NCI-H748 treated with DMSO at 0.1 percent for 48 hours (cell line): Measurements from ENCODE around the gene CHCHD3.
"Not testable (repeated sequence)": the region's sequence is repeated elsewhere in the genome, so short reads cannot be mapped to it uniquely, and the experiment has no call there.

Experiments
- DNase-seq: peaks from one replicate; lab custom pipeline; 2025; lab: John Stamatoyannopoulos, UW

CHCHD3 gene

GRCh38 chr7:133003052-133003910 is 78.6 kb downstream of the CHCHD3 start:
- no peak for DNase-seq

DNA sequence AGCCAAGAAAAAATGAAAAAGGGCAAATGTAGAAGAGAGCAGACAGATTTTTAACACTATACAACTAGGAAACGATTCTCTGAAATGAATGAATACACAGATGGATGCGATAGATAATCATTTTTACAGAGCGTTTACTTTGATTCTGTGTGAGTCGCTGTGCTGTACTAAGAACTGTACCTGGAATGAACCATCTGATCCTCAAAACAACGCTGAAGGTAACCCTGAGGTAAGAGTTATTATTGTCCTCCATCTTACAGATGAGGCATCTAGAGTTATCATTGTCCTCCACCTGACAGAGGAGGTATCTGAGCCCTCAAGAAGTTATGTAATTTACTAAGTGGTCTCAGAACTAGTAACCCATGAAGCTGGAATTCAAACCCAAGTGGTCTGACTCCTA is 80.2 kb downstream of the CHCHD3 start:
- no peak for DNase-seq

- no peak for DNase-seq
Measured at GRCh38 chr7:132999845-133000244, 82.0 kb downstream of the CHCHD3 start.

DNA sequence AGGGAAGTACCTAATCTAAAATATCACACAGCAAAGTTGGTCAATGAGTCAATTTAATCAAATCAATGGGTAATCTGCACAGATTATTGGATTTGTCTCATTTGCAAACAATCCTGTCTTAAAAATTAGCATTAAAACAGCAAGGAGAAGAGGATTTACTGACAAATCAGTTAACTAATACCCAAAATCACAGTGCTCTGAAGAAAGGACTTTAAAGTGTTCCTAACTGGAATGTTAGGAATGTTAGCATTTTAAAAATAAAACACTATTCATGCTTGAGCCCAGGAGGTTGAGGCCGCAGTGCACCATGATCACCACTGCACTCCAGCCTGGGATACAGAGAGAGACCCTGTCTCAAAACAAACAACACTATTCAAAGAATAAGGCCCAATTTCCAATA is 83.1 kb downstream of the CHCHD3 start:
- DNase-seq: no peak

DNA sequence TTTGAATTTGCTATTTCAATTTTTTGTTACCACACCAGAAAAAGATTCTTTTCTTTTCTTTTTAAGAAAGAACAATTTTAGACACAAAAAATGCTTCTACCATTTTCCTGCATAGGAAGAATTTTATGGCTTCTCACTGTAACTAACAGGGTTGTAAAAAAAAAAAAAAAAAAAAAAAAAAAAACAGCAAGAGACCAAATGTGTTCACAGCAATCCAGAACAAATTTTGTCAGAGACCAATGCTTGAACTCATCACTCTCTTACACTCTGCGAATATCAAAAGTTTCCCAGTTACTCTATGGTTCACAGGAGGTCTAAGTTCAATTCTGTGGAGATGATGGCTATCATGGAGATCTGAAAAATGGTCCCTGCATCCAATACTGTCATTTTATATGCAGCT is 84.4 kb downstream of the CHCHD3 start:
- no peak for DNase-seq

DNA sequence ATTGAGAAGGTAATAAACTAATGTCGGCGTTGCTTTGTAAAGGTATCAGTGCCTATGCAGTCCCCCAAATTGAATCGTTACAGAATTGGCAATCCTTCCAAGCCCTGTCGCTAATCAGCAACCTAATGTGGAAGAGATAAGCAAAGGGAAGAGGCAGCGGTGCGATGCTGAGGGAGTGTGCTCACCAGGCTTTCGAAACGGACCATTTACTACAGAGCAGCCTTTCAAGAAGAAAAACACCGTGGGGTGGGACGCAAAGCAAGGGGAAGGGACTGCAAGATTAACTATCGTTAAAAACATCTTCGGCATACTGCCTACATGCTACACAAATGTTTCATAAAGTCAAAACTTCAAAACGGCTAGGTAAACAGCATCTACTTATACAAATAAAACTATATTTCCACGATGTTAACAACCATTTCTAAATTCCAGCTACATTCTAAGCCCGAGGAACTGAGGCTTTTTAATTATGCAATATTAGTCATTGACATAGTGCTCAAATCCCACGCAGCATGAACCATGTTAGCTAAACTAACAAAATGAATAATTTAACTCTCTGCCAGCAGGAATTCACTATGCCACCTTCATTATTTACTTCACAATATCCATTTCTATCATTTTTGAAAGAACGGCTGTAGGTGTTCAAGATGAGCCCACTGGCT is 85.2 kb downstream of the CHCHD3 start:
- DNase-seq: no peak

DNA sequence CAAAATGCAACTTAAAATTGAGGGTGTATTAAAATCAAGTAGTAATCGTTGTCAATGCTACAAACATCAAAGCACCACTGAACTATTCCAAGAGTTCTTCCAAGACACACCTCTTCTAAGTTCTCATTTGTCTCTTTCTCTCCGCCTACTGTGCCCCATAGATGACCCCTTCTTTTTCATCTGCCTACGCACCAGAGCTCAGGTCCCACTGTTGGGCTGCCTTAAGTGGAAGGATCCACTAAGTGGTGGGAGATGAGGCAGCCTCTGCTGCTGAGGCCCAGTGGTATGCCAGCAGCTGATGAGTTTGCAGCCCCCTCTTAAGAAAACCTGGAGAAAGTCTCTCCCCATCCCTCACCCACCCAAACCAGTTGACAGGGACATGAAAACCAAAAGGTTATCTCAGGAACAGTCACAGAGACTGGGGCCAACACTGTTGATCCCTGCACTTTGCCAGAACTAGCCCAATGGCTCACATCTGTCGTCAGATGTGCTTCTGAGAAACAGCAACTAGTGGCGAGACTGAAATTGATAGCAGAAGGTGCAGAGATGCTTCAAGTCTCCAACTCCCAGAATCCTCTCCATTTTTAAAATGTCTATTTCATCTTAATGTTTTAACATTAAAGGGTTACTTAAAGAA is 88.4 kb downstream of the CHCHD3 start:
- no peak for DNase-seq

DNA sequence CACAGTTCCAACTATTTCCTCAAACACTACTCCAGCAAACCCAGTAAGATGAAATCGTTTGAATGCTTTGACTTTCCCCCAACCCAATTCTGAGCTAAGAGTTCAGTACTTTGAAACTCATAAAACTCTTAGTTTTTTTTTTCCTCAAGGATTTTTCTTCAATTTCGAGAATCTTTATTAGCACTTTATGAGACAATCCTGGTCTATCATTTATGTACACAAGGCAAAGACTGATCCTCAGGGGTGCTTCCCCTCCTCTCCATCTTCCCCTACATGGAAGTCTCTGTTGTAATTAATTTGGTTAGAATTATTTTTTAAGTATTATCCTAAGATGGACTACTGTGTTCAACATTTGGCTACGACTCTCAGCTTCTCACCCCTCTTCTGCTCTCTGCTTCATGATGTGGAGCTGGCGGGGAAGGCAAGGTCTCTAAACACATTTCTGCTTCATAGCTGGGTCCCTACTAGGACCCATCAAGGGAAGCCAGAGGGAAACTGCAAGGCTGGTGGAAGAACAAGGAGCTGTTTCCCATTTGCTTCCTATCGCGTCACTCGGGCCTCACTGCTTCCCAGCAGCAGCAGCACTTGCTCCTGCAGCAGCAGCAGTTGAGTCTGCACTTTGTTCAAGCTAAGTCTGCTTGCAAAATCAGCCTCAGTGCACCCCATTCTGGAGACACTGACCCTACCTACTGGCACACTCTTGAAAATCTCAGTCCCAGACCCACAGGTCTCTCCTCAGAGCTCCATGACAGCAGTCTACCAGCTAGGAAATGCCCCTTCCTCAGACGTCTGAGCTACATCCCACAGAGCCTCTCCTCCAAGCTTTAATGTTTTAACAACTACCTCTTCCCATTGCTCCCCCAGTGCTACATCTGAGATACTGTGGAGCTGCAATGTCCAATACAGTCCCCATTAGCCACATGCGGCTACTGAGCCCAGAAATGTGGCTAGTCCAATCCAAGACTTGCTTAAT is 90.0 kb downstream of the CHCHD3 start:
- DNase-seq: no peak

DNA sequence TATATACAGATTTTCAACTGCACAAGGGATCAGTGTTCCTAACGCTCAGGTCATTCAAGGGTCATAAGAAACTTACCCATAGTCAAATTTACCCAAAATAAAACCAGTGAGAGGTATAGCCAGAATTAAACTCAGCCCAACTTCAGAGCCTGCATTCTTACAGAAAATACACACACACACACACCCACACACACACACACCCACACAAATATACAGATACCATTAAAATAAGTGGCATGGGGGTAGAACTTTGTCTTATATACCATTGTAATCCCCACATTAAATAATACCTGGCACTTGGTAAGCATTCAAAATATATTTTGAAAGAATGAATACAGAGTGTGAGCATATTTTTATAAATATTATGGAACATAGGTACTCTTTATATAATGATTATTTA is 93.8 kb downstream of the CHCHD3 start:
- DNase-seq: no peak

- DNase-seq: no peak
Measured at GRCh38 chr7:132980402-132980801, 101.5 kb downstream of the CHCHD3 start.

DNA sequence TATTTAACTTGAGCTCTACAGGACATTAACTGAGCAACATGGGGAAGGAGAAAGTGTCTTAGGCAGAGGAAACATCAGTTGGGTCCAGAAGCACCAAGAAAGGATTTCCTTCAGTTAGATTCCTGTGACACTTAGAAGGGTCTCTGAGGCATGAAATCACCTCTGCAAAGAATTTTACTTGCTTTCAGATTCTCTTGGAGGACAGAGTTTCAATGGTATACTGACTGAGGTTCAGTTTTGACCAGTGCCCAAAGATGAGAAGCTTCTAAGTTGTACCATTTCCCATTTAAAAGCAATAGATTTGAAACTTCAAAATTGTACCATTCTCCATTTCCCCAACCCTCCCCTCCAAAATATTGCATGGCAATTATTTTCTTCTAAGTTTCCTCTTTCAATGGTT is 102.4 kb downstream of the CHCHD3 start:
- DNase-seq: no peak

DNA sequence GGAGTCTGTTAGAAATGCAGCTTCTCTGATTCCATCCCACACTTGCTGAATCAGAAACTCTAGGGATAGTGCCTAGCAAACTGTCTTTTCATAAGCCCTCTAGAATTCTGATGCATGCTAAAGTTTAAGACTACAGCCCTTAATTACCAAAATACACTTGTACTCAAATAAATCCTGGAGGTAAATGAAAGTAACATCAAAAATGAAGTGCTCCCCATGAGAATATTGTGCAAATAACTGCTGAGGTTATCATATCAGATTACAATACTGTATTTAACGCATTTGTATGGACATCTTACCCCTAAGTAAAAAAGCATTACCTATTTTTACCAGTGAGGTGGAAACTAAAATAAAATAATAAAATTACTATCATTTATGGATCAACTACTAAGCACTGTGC is 104.7 kb downstream of the CHCHD3 start:
- DNase-seq: no peak

- DNase-seq: no peak
Measured at GRCh38 chr7:132972745-132973144, 109.1 kb downstream of the CHCHD3 start.

DNA sequence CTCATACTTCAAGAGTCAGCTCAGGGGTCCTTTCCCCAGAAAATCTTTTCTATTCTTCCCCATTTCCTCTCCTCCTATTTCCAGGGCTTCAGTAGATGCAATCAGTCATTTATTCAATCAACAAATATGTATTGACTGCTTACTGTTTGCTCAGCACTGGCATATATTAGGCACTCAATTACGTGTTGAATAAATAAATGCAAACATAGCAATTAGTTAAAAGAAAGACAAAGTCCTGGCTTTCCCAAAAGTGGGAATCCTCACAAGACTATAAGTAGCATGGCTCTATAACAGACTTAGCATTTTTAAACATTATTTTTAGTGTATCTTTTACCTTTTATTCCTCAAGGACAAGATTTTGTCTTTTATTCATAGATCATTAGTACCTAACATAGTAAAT is 111.6 kb downstream of the CHCHD3 start:
- DNase-seq: no peak

- no peak for DNase-seq
Measured at GRCh38 chr7:132969520-132969919, 112.4 kb downstream of the CHCHD3 start.

DNA sequence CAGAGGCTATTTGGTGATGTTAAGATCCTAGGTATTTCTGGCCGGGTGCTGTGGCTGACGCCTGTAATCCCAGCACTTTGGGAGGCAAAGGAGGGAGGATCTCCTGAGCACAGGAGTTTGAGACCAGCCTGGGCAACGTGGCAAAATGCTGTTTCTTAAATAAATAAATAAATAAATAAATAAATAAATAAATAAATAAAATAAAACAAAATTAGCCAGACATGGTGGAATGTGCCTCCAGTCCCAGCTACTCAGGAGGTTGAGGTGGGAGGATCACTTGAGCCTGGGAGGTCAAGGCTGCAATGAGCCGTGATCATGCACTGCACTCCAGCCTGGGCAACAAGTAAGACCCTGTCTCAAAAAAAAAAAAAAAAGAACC is 114.4 kb downstream of the CHCHD3 start:
- not testable (repeated sequence) for DNase-seq

DNA sequence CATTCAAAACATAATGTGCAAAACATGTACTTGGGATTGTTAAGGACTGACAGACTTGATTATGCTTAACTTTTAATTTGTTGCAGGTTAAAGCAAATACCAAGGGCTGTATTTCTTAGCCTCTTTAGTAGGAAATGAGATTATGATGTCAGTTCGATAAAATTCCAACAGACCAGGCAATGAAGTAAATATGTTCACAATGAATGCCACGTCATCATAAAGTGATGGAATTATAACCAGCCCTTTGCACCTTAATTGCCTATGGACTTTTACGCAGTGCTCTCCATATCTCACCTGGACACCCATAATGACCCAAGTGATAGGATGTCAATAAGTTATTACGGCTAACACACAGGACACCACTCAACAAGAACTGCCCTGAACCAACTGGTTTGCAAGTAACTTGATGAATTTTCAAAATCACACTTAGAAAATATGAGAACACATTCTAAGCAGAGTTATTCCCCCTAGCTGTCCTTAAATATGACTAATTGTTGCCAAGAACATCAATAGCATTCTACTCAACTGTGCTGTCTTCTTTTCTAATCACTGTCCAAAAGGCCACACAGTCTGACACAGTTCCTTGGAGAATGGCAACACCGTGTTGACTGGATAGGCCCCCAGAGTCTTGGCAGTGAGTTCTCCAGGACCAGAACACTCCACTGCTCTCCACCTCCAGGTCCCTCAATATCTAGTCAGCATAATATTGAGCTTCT is 115.0 kb downstream of the CHCHD3 start:
- DNase-seq: no peak

DNA sequence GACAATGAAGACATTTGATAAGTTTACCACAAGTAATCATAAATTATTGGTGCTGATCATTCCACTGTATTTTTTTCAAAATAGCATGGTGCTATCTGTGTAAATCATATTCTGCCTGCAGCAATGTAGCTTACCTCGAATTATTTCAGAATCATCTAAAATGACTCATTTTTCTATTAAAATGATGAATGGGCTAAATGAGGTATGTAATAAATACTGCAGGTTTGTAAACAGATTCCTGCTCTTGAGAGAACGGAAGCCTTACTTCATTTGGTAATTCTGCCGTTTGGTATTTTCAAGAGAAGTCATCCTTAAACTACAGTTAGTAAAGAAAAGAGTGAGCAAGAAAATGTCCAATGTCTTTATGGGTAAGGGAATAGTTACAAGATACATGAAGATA is 115.9 kb downstream of the CHCHD3 start:
- DNase-seq: no peak

GRCh38 chr7:132964876-132965275 is 117.0 kb downstream of the CHCHD3 start:
- DNase-seq: no peak

DNA sequence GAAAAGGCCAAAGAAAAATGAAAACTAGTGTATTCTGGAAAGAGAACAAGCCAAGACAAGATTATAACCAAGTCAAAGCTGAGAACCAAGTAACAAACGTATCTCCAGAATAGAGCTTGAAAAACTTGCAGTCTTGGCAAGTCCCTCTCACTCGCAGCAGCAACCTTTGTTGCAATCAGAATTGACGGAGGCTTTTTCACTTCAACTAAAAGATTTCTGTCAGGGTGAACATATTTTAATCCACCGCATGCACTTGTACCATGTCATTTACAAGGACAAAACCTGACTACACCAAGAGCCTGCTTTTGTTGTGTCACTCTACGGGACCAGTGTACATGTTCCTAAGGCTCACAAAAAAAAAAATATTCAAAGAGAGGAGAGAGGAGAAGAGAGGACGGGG is 122.0 kb downstream of the CHCHD3 start:
- DNase-seq: no peak

GRCh38 chr7:132956556-132956955 is 125.3 kb downstream of the CHCHD3 start:
- DNase-seq: no peak
